Skeletal muscle tissue (tissue), 4 donors: ENCODE results near the gene FAM169A. TPM values are rescaled to one million over a fixed set of nuclear protein-coding genes. Genes with fewer than 3 reads are reported as not detected.

Source experiments
- H3K27ac ChIP-seq: one replicate; pipeline ENCODE4 v1.7.0; 2013; ENCODE audit warnings: mild to moderate bottlenecking, low read depth, low read length, inconsistent platforms
- H3K27me3 ChIP-seq, 3 donors: one replicate each; pipeline ENCODE4 v1.7.0; 2013; ENCODE audit warnings: low read length in 3 of 3; ENCODE audit not compliant: control insufficient read depth in 3 of 3, insufficient read depth in 3 of 3
- H3K36me3 ChIP-seq, 3 donors: one replicate each; pipeline ENCODE4 v1.7.0; 2013; ENCODE audit warnings: low read length in 3 of 3; ENCODE audit not compliant: control insufficient read depth in 3 of 3, insufficient read depth in 3 of 3
- H3K4me1 ChIP-seq, 3 donors: one replicate each; pipeline ENCODE4 v1.7.0; 2013; ENCODE audit warnings: low read length in 3 of 3, mild to moderate bottlenecking in 3 of 3; ENCODE audit not compliant: control insufficient read depth in 3 of 3, insufficient read depth in 3 of 3
- H3K4me3 ChIP-seq, 3 donors: one replicate each; pipeline ENCODE4 v1.7.0; 2013; ENCODE audit warnings: low read length in 3 of 3
- H3K9ac ChIP-seq, 3 donors: one replicate each; pipeline ENCODE4 v1.7.0; 2013; ENCODE audit warnings: low read length in 3 of 3, mild to moderate bottlenecking in 3 of 3, moderate library complexity in 2 of 3, low read depth in 1 of 3
- H3K9me3 ChIP-seq, 3 donors: one replicate each; pipeline ENCODE4 v1.7.0; 2013; ENCODE audit warnings: low read length in 3 of 3; ENCODE audit not compliant: control insufficient read depth in 3 of 3
- total RNA-seq: library from RNA; depleted of rRNA; stranded (reverse); fragments of >200 nt; gene quantifications from one replicate; pipeline ENCODE4 v1.2.3, GENCODE V29; 2014
- donor health status: Osteomylitis.

FAM169A gene
- total RNA-seq, 1 donor from 2014 or later = 0.52 TPM

GRCh38 chr5:74851684-74852353 lies 14.4 kb downstream of the FAM169A start:
- no peak overlapping the region for H3K27ac ChIP-seq
- no peak overlapping the region for H3K4me3 ChIP-seq
- H3K9me3 ChIP-seq = no peaks in the 10 kb centered on the region
- H3K36me3 ChIP-seq = no peaks in the 10 kb centered on the region
- H3K9ac ChIP-seq = no peak overlapping the region
- H3K27me3 ChIP-seq = no peaks in the 10 kb centered on the region
- no peaks in the 10 kb centered on the region for H3K4me1 ChIP-seq

- H3K4me3 ChIP-seq = no peak overlapping the region
- no peaks in the 10 kb centered on the region for H3K27me3 ChIP-seq
- H3K9ac ChIP-seq = no peak overlapping the region
- no peaks in the 10 kb centered on the region for H3K36me3 ChIP-seq
- H3K27ac ChIP-seq = no peak overlapping the region
- no peaks in the 10 kb centered on the region for H3K9me3 ChIP-seq
- no peaks in the 10 kb centered on the region for H3K4me1 ChIP-seq
Measured at GRCh38 chr5:74850789-74851425, 15.3 kb downstream of the FAM169A start.

- H3K4me1 ChIP-seq = no peaks in the 10 kb centered on the region
- H3K36me3 ChIP-seq = no peaks in the 10 kb centered on the region
- no peak overlapping the region for H3K27ac ChIP-seq
- no peaks in the 10 kb centered on the region for H3K9me3 ChIP-seq
- H3K9ac ChIP-seq = no peak overlapping the region
- no peak overlapping the region for H3K4me3 ChIP-seq
- H3K27me3 ChIP-seq = no peaks in the 10 kb centered on the region
Measured at GRCh38 chr5:74850030-74850429, 16.2 kb downstream of the FAM169A start.

DNA sequence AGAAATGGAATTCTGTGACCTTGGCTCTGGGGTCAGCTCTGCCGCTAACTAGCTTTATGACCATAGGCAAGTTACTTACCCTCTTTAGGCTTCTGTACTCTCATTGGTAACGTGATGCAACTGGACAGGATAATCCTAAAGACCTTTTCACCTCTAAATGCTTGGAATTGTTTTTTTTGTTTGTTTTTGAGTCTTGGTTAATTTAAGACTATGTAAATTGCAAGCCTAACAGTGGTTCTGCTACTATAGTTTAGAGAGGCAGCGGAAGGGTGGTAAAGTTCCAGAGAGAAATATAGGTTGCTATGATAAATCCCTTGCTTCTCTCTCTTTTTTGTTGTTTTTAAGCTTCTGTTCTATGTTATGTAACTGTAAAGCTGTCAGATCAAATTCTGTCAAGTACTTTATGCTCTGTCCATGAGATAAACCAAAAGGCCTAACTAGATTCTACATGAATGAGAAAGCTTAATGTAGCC lies 17.6 kb downstream of the FAM169A start:
- Histone ChIP-seq H3K4me1 (no peaks in the 10 kb centered on the region), H3K36me3 (no peaks in the 10 kb centered on the region), H3K9ac (no peak overlapping the region), H3K4me3 (no peak overlapping the region), H3K27me3 (no peaks in the 10 kb centered on the region), H3K27ac (no peak overlapping the region), H3K9me3 (no peaks in the 10 kb centered on the region)

- Histone ChIP-seq H3K9ac (no peak overlapping the region), H3K4me3 (no peak overlapping the region), H3K27ac (no peak overlapping the region), H3K27me3 (no peaks in the 10 kb centered on the region), H3K4me1 (no peaks in the 10 kb centered on the region), H3K9me3 (no peaks in the 10 kb centered on the region), H3K36me3 (no peaks in the 10 kb centered on the region)
Measured at GRCh38 chr5:74839229-74839628, 27.0 kb downstream of the FAM169A start.

DNA sequence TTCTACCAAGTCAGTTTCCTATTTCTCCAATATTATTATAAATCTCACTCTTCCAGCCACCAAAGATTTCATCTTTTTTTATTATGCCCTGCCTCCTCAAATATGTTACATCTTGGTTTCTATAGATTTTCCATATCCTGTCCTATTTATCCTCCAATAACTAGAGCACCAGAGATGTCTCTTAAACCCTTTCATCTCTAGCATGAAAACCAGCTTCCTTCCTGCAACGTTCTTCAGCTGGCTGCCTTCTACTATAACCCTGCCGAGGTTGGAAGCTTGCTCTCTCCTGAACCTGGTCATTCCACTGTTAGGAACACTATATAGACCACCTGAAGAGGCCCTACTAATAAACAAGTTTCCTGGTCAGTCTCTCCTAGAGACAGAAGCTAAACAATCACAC lies 27.9 kb downstream of the FAM169A start:
- H3K9me3 ChIP-seq = no peaks in the 10 kb centered on the region
- H3K27me3 ChIP-seq = no peaks in the 10 kb centered on the region
- no peaks in the 10 kb centered on the region for H3K4me1 ChIP-seq
- no peaks in the 10 kb centered on the region for H3K36me3 ChIP-seq
- H3K4me3 ChIP-seq = no peak overlapping the region
- no peak overlapping the region for H3K9ac ChIP-seq
- H3K27ac ChIP-seq = no peak overlapping the region

DNA sequence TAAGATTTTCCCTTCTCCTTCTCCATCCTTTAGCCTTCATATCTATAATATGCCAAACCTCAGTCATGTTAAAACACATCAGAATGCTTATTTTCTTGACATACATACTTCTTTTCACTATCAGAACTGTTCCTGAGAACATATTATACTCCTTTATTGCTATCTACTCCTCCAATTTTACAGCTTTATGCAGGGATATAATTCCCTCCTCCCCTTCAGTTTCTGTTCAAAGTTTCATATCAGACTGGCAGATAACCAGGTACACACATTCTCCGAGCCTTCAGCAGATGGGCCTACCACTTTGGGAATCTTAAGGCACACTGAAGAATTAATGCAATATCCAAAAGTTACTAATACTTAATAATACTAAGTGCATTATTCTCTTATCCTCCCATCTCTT lies 29.1 kb downstream of the FAM169A start:
- H3K27ac ChIP-seq = no peak overlapping the region
- H3K36me3 ChIP-seq = no peaks in the 10 kb centered on the region
- H3K4me1 ChIP-seq = no peaks in the 10 kb centered on the region
- no peaks in the 10 kb centered on the region for H3K27me3 ChIP-seq
- no peak overlapping the region for H3K4me3 ChIP-seq
- no peaks in the 10 kb centered on the region for H3K9me3 ChIP-seq
- H3K9ac ChIP-seq = no peak overlapping the region

DNA sequence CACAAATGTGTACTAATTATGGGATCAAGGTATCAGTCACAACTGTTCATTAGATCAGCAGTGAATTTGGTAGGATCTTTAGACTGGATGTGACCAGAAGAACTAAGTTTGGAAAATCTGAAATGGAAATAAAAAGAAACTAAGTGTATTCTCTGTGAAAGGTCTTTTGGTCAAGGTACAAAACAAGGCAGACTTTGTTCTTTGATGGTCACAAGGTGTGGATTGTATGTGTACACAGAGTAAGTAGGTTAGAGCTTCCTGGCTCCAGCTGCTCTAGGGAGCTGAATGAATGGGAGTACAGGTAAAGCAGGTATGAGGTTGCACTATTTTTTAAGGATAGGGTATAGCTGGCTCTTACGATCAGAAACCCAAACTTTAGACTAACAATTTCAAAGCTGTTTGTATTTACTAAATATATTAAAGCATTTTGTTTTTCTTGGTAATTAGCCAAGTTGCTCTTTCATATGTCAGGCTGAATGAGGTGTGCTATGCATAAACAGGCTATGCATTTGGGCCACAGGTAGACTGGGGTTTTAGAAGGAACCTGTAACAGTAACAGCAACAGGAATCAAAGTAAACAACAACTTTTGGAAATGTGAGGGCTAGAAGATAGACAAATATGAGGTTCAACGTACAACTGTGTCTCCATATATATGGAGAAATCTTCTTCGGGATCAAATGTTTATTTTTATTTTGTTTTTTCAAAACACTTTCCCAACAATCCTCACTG lies 32.5 kb downstream of the FAM169A start:
- H3K27ac ChIP-seq = no peak overlapping the region
- H3K9me3 ChIP-seq = no peaks in the 10 kb centered on the region
- H3K36me3 ChIP-seq = no peaks in the 10 kb centered on the region
- H3K9ac ChIP-seq = no peak overlapping the region
- H3K4me3 ChIP-seq = no peak overlapping the region
- H3K27me3 ChIP-seq = no peaks in the 10 kb centered on the region
- H3K4me1 ChIP-seq = no peaks in the 10 kb centered on the region

- Histone ChIP-seq H3K27ac (no peak overlapping the region), H3K4me3 (no peak overlapping the region), H3K9me3 (no peaks in the 10 kb centered on the region), H3K9ac (no peak overlapping the region), H3K27me3 (no peaks in the 10 kb centered on the region), H3K4me1 (no peaks in the 10 kb centered on the region), H3K36me3 (no peaks in the 10 kb centered on the region)
Measured at GRCh38 chr5:74829413-74829812, 36.8 kb downstream of the FAM169A start.

GRCh38 chr5:74822288-74822687 lies 43.9 kb downstream of the FAM169A start:
- Histone ChIP-seq H3K9me3 (no peaks in the 10 kb centered on the region), H3K4me3 (no peak overlapping the region), H3K27me3 (no peaks in the 10 kb centered on the region)

More at GRCh38 chr5:74822288-74822687, 43.9 kb downstream of the FAM169A start:
- no peaks in the 10 kb centered on the region for H3K36me3 ChIP-seq
- H3K9ac ChIP-seq = no peak overlapping the region
- no peaks in the 10 kb centered on the region for H3K4me1 ChIP-seq
- H3K27ac ChIP-seq = no peak overlapping the region
